HAP-1 (cell line): ENCODE data around the gene TPO.

Experiments used
- DNase-seq, 2 experiments: peaks; one replicate each; pipeline ENCODE4 v3.0.0-alpha.2; 2016 to 2020; ENCODE audit warnings: low spot score in 2 of 2
- H3K27me3 ChIP-seq: fragments of 250-450 bp; sonication (Bioruptor Pico); 2 replicates; pipeline ENCODE4 v1.5.1; 2020; ENCODE audit warnings: low read depth, mild to moderate bottlenecking, moderate library complexity
- H3K36me3 ChIP-seq: fragments of 250-450 bp; sonication (Bioruptor Pico); replicated peaks from 2 replicates; pipeline ENCODE4 v1.5.1; 2020; ENCODE audit warnings: mild to moderate bottlenecking
- H3K4me1 ChIP-seq: fragments of 250-450 bp; sonication (Bioruptor Pico); 2 replicates; pipeline ENCODE4 v1.5.1; 2020; ENCODE audit warnings: mild to moderate bottlenecking
- H3K4me3 ChIP-seq: fragments of 250-450 bp; sonication (Bioruptor Pico); 2 replicates; pipeline ENCODE4 v1.5.1; 2020; ENCODE audit warnings: mild to moderate bottlenecking, moderate library complexity
- H3K9me3 ChIP-seq: fragments of 250-450 bp; sonication (Bioruptor Pico); 2 replicates; pipeline ENCODE4 v1.5.1; 2020; ENCODE audit warnings: mild to moderate bottlenecking, moderate library complexity
- in situ Hi-C: fragments of 300-500 bp; cut with MboI; formaldehyde crosslinking; loops from 3 replicates; pipeline ENCODE4 v1.14.3; 2020; ENCODE audit warnings: low sequenced_read_pairs, inconsistent platforms, mixed read lengths

Gene TPO

DNA sequence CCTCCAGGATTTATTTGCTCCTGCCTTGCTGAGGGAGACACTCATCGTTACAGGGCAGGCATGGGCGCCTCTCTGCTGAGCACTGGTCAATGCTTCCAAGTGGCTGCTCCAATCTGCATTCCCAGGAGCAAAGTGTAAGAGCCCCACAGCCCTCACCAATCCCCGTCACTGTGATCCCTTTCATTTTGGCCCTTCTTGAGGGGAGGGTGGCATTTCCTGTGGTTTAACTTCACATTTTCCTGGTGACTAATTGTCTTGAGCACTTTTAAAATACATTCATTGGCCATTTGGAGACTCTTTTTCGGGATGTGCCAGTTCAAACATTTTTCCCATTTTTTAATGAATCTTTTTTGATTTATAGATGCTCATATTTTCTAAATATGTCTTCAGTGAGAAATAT, 33.0 kb downstream of the TPO start:
- no peak overlapping the region for H3K4me3 ChIP-seq
- in situ Hi-C loops: no loop called here
- no peaks in the 10 kb centered on the region for H3K4me1 ChIP-seq
- H3K9me3 ChIP-seq: no peaks in the 10 kb centered on the region
- no peaks in the 10 kb centered on the region for H3K36me3 ChIP-seq
- no peak for DNase-seq
- H3K27me3 ChIP-seq: no peaks in the 10 kb centered on the region

DNA sequence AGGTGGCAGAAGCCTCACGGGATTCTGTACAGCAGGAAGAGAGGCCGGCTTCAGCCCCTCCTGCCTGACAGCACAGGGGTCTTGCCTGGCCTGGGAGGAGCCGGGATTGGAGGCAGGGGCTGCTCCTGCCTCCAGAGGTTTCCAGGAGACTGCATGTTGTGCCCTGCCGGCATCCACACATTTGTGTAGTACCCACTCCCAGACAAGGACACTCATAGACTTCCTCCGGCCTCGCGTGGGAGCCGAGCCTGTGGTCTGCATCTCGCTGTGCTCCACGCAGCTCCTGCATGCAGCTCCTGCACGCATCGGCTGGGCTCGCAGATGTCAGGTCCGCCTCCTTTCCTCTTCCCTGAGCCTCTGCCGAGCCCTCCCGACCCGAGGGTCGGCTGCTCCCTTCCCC, 34.7 kb downstream of the TPO start:
- Histone ChIP-seq H3K9me3 (no peaks in the 10 kb centered on the region), H3K27me3 (no peaks in the 10 kb centered on the region), H3K4me3 (no peak overlapping the region), H3K36me3 (no peaks in the 10 kb centered on the region), H3K4me1 (no peaks in the 10 kb centered on the region)
- in situ Hi-C loops: no loop called here
- DNase-seq: no peak

DNA sequence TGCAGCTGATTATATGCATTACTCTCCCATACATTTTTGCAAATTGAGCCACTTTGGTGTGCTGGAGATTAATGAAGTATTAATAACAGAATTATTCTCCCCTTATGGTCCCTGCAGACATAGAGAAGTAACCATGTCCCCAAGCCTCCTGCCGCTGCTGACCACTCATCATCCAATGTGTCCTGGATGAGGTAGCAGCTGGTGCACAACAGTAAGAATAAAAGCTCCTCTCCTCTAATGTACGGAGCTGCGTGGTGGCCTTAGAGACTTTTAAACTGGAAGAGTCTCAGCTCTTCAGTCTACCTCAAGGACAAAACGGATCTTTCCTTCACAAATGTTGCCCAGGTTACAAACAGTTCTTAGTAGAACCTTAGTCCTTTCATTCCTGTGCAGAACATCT, 37.7 kb downstream of the TPO start:
- no peak for DNase-seq
- no peaks in the 10 kb centered on the region for H3K4me1 ChIP-seq
- no peaks in the 10 kb centered on the region for H3K27me3 ChIP-seq
- H3K36me3 ChIP-seq: no peaks in the 10 kb centered on the region
- no peaks in the 10 kb centered on the region for H3K9me3 ChIP-seq
- in situ Hi-C loops: no loop called here
- H3K4me3 ChIP-seq: no peak overlapping the region

DNA sequence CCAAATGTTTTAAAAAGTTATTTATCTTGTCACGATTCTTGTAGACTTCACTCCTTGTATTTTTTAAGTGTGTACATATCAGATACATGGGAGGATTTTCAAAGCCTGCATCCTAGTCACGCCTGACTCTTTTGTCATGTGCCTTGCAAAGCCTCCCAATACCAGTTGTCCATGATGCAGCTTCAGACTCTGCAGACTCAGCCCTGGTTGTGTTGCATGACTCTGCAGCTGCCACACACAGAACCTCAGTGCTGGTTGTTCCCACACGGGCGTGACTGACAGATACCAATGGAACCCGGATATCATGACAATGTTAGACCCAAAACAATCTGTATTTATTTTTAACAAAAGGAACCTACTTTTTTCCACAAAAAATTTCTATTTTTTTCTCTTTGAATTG, 38.2 kb downstream of the TPO start:
- in situ Hi-C loops: no loop called here
- Histone ChIP-seq H3K4me1 (no peaks in the 10 kb centered on the region), H3K9me3 (no peaks in the 10 kb centered on the region), H3K4me3 (no peak overlapping the region), H3K27me3 (no peaks in the 10 kb centered on the region), H3K36me3 (no peaks in the 10 kb centered on the region)
- no peak for DNase-seq

DNA sequence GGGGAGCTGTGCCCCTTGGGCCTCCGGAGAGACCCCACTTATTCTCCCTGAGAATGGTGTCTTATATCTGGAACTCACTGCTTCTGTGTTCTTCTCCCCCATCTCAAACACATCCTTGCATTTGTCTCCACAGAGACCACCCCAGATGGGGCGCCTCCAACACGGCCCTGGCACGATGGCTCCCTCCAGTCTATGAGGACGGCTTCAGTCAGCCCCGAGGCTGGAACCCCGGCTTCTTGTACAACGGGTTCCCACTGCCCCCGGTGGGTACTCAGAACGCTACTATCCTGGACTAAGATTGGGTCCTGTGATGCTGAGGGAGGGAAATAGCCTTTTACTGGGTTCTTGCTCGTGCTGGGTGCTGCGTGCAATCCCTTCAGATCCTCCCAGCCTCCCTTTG, 40.3 kb downstream of the TPO start:
- H3K9me3 ChIP-seq: no peaks in the 10 kb centered on the region
- H3K36me3 ChIP-seq: no peaks in the 10 kb centered on the region
- no peak overlapping the region for H3K4me3 ChIP-seq
- no peaks in the 10 kb centered on the region for H3K4me1 ChIP-seq
- in situ Hi-C loops: no loop called here
- DNase-seq: no peak
- H3K27me3 ChIP-seq: no peaks in the 10 kb centered on the region

DNA sequence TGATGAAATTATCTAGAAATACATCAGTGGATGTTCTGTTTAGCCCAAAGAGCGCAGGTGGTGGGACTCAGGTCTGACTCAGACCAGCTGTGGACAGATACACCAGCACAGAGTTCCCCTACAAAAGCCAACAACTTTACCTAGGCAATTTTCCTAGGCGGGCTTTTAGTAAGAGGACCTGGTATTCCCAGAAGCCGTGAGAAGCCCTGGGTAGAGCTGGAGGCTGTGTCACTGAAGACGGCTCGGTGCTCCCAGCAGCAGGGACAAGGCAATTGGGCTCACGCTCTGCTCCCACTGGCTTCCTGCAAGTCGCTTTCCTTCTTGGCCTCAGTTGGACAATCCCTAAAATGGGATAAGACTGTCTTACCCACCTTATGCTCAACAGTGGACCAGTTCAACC, 41.1 kb downstream of the TPO start:
- Histone ChIP-seq H3K27me3 (no peaks in the 10 kb centered on the region), H3K4me3 (no peak overlapping the region), H3K9me3 (no peaks in the 10 kb centered on the region), H3K4me1 (no peaks in the 10 kb centered on the region), H3K36me3 (no peaks in the 10 kb centered on the region)
- in situ Hi-C loops: no loop called here
- no peak for DNase-seq

DNA sequence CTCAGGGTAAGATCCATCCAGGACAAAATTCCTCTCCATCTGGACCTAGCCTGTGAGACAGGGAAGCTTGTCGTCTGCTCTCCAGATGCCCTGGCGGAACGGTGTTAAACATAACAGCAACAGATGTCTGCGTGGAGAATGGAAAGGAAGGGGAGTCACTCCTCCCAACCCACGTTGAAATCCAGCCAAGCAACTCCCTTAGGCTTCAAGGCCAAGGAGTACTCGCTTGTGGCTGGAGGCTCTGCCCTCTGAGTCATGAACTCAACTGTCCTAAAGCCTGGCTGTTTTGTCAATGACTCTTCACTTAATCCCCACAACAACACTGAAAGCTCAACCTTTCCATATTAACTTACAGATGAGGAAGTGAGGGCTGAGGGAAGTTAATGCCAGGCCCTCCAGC, 42.2 kb downstream of the TPO start:
- DNase-seq: no peak
- Histone ChIP-seq H3K4me1 (no peaks in the 10 kb centered on the region), H3K36me3 (no peaks in the 10 kb centered on the region), H3K9me3 (no peaks in the 10 kb centered on the region), H3K4me3 (no peak overlapping the region), H3K27me3 (no peaks in the 10 kb centered on the region)
- in situ Hi-C loops: no loop called here

DNA sequence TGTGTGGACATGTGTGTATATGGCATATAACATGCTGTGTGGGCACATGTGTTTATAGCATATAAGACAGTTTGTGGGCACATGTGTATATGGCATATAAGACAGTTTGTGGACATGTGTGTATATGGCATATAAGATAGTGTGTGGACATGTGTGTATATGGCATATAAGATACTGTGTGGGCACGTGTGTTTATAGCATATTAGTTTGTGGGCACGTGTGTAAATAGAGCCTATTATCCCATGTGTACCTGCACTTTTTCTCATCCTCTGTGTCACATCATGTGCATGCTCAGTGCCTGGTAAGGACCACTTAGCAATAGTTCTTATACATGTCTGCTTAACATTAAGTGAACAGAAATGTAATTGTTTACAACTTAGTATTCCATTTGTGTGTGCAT, 45.2 kb downstream of the TPO start:
- no peaks in the 10 kb centered on the region for H3K4me1 ChIP-seq
- no peaks in the 10 kb centered on the region for H3K9me3 ChIP-seq
- no peaks in the 10 kb centered on the region for H3K36me3 ChIP-seq
- DNase-seq: no peak
- no peaks in the 10 kb centered on the region for H3K27me3 ChIP-seq
- H3K4me3 ChIP-seq: no peak overlapping the region
- in situ Hi-C loops: no loop called here

DNA sequence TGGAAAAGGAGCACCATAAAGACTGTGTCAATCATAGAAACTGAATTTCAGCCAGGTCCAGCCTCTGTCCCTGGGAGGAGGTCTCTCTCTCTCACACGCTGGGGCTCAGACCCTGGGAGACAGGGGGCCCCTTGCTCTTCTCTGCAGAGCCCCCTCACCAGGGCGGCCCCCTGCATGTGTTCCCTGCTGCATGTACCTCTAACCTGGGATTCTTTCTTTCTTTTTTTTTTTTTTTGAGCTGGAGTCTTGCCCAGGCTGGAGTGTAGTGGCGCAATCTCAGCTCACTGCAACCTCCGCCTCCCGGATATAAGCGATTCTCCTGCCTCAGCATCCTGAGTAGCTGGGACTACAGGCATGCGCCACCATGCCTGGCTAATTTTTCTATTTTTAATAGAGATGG, 46.5 kb downstream of the TPO start:
- in situ Hi-C loops: no loop called here

DNA sequence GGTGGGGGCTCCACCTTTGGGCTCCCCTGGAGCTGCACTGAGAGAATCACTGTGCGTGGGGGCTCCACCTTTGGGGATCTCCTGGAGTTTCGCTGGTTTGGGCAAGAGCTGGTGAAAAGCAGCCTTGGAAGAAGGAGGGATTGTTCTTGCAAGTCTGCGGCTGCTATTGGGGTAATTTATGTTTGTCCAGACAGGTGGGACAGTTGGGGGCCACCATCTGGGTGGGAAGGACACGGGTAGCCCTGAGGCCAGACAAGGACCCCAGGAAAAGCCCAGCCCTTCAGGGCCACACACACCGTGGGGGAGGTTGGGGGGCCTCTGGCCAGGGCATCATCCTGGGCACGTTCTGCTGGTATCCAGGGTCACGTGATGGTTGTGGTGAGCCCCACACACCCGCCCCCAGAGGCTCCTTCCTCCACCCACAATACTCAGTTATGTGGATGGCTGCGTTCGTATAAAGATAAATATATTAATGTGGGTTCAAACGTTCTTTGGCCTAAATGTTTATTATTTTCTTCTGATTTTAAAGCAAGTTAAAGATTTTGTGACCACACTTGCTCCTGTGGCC, 47.7 kb downstream of the TPO start:
- H3K9me3 ChIP-seq: no peaks in the 10 kb centered on the region
- H3K4me1 ChIP-seq: no peaks in the 10 kb centered on the region
- H3K36me3 ChIP-seq: no peaks in the 10 kb centered on the region
- in situ Hi-C loops: no loop called here
- no peak for DNase-seq
- H3K4me3 ChIP-seq: no peak overlapping the region
- H3K27me3 ChIP-seq: no peaks in the 10 kb centered on the region

More for the DNA sequence above, 46.5 kb downstream of the TPO start:
- Histone ChIP-seq H3K36me3 (no peaks in the 10 kb centered on the region), H3K4me1 (no peaks in the 10 kb centered on the region), H3K4me3 (no peak overlapping the region), H3K27me3 (no peaks in the 10 kb centered on the region), H3K9me3 (no peaks in the 10 kb centered on the region)
- DNase-seq: no peak

DNA sequence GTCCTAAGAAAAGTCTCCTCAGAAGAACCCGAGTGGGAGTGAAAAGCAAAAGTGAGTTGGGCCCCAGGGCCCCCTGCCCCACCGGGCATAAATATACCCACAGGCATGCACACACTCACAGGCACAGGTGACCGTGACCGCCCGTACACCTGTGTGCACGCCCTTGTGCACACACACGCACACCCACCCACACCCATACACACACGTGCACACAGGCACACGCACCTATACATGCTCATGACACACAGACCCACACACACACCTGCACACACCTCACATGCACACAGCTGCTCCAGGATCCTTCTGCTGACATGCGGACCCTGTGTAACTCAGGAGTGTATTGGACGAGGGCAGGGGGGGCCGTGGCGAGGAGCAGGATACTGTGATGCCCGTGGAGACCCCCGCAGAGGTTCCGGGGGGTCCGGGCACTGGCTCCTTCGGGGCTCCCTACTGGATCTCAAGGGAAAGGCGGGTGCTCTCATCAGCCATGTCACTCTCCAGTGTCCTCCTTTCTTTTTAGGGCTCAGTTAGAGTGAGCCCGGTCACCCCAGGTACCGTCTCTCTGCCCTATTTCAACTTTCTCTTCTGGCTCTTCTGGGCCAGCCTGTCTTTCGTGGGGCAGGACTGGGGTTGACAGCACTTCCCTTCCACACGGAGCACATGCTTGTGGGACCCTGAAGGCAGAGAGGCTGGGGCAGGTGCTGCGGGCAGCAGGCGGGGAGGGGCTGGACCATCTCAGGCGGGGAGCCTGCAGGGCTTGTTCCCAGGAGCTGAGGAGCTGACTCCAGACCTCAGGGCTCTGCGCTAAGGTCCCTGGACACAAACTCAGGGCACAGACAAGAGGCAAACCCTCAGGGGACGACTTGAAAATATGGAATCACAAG, 48.5 kb downstream of the TPO start:
- no peaks in the 10 kb centered on the region for H3K27me3 ChIP-seq
- H3K4me3 ChIP-seq: no peak overlapping the region
- H3K9me3 ChIP-seq: no peaks in the 10 kb centered on the region
- no peaks in the 10 kb centered on the region for H3K4me1 ChIP-seq
- H3K36me3 ChIP-seq: no peaks in the 10 kb centered on the region
- DNase-seq: no peak
- in situ Hi-C loops: no loop called here

DNA sequence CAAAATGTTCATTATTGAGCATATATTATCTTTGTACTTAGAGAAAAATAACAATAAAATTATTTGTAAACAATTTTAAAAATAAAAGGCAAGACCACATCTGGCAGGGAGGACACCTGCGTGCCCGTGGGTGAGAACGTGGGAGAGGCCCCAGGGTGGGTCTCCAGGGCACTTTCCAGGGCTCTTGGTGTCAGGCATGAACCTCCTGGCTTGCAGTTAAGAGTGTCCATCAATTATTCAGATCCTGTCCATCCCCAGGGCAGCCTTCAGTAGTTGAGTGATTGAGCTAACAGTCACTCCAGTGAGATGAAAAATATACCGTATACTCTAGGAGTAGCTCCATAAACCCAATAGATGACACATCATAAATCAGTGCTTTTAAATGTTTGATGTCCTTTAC, 49.7 kb downstream of the TPO start:
- in situ Hi-C loops: no loop called here
- H3K36me3 ChIP-seq: no peaks in the 10 kb centered on the region
- no peak for DNase-seq
- no peaks in the 10 kb centered on the region for H3K9me3 ChIP-seq
- H3K4me3 ChIP-seq: no peak overlapping the region
- H3K4me1 ChIP-seq: no peaks in the 10 kb centered on the region
- no peaks in the 10 kb centered on the region for H3K27me3 ChIP-seq

DNA sequence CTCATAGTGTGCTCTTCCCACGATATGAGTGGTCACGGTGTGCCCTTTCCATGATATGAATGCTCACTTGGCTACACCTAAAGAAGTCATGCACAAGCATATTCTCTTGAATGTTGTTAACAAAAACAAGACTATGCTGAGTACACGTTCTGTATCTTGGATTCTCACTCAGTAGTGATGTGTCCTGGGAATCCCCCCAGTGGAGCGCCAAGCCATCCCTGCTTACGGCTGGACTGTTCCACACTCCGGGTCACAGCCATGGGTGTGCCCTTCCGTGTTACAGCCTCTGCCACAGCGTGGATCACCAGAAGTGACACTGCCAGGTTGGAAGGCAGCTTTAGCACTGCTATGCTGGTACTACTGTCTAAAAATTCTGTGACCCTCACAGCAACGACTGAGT, 59.1 kb downstream of the TPO start:
- Histone ChIP-seq H3K27me3 (no peaks in the 10 kb centered on the region), H3K4me3 (no peak overlapping the region), H3K4me1 (no peaks in the 10 kb centered on the region), H3K9me3 (no peaks in the 10 kb centered on the region), H3K36me3 (no peaks in the 10 kb centered on the region)
- in situ Hi-C loops: no loop called here
- DNase-seq: no peak

DNA sequence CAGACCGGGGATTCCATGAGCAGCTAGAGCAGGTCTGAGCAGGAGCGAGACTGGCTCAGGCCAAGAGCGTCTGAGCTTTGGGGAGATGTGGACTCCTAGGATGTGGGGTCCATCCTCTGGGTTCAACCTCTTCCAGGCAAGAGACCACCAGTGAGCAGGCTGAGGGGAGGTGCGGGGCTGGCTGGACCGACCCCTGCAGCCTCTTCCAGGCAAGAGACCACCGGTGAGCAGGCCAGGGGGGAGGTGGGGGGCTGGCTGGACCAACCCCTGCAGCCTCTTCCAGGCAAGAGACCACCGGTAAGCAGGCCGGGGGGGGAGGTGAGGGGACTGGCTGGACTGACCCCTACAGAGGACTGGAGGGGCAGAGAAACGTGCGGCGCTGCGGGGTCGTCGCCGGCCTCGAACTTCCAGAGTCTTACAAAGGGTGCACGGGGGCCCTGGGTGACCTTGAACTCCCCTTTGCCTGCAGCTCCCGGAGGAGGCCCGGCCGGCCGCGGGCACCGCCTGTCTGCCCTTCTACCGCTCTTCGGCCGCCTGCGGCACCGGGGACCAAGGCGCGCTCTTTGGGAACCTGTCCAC, 63.4 kb downstream of the TPO start:
- no peak for DNase-seq
- in situ Hi-C loops: no loop called here
- H3K4me3 ChIP-seq: no peak overlapping the region
- no peaks in the 10 kb centered on the region for H3K27me3 ChIP-seq
- H3K4me1 ChIP-seq: no peaks in the 10 kb centered on the region
- H3K36me3 ChIP-seq: no peaks in the 10 kb centered on the region
- H3K9me3 ChIP-seq: no peaks in the 10 kb centered on the region
